HG02759 (cell line): Measurements from ENCODE around the gene IDUA.

Experiments used
- ATAC-seq: cut with Tn5 transposase; IDR thresholded peaks from one replicate; pipeline ENCODE4 v1.9.1; 2021; ENCODE audit warnings: mild to moderate bottlenecking, moderate library complexity; ENCODE audit not compliant: unreplicated experiment

The IDUA gene

DNA sequence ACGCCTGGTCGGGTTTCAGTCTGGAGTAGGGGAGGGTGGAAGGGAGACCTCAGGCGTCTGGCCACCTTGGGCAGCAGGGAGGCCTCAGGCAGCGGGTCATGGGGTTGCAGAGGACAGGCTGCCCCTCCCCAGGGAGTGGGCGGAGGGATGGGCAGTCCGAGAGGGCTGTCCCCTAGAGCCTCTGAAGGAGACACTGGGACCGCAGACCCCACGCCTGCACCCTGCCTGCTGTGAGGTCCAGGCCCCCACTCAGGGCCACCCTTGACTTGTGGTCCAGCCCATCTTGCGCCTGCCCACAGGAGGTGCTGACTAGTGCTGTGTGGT is 41.0 kb downstream of the IDUA start:
- ATAC-seq: no peak

GRCh38 chr4:1028574-1029220 is 41.9 kb downstream of the IDUA start:
- ATAC-seq: no peak

DNA sequence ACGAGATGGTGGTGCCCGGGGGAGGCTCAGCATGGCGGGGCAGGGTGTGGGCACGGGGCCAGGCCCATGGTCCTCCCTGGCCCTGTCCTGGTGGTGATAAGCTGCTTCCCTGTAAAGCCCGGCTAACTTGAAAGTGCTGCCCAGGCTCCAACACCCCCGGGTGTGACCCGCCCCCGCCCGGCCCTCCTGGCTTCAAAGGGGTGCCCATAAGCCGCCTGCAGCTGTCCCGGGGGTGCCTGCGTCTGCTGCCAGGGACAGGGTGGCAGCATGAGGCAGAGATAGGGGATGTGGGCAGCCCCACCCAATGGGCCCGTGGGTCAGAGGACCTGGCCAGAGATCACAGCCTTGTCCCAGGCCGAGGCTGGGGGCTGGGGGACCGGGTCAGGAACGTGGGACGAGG is 42.7 kb downstream of the IDUA start:
- no peak for ATAC-seq

DNA sequence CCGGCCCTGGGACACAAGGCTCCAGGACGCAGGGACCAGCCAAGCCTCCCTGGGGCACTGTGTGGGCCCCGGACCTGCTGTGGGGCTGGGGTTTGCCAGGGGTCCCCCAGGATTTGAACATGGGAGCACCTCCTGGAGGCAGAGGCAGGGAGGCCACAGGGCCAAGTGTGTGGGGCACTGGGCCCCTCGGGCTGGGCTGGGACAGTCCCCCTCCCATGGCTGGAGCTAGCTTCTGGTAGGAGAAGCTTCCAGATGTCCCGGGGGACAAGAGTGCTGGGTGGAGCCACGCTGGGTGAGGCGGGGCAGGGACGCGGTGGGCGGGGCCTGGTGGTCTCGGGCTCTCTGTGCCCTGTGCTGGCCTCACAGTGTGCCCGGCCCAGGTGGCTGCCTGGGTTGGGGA is 43.2 kb downstream of the IDUA start:
- no peak for ATAC-seq

- ATAC-seq: no peak
These were observed 43.7 kb downstream of the IDUA start for GRCh38 chr4:1030559-1030958.

GRCh38 chr4:1031346-1031745 is 44.5 kb downstream of the IDUA start:
- ATAC-seq: no peak

DNA sequence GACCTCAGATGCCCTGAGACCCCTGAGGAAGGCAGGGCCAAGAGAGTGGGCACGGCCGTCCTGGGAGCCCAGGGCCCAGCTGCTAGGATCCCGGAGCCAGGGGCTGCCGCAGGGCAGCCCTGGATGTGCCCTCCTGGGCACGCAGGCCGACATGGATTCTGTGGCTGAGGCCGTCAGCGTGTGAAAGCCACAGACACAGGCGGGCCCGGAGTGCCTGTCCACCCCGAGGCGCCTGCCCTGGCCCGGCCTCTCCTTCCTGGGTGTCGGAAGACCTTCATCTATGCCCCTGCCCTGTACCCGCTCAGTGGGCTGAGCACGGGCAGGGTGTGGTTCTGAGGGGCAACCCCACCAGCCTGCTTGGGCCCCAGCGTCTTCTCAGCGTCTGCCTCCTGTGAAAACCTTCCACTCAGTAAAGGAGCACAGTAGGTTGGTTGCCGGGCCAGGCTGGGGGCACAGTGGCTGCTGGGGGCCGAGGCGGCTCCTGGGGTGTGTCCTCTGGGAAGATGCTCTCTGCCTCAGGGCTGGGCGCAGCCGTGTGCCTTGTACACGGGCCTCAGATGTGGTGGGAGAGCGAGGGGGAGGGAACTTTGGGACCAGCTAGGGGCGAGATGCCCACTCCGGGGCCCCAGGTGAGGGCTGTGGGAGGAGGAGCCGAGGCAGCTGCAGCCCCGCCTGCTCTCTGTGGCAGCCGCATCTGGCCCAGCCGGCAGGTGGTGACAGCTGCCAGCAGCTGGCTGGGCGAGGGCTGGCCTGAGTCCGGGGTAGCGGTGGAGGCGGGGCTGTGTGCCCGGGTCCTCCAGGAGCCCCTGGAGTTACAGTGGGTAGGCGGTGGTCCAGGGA is 45.3 kb downstream of the IDUA start:
- no peak for ATAC-seq

- no peak for ATAC-seq
These were observed 46.0 kb downstream of the IDUA start for GRCh38 chr4:1032861-1033260.

DNA sequence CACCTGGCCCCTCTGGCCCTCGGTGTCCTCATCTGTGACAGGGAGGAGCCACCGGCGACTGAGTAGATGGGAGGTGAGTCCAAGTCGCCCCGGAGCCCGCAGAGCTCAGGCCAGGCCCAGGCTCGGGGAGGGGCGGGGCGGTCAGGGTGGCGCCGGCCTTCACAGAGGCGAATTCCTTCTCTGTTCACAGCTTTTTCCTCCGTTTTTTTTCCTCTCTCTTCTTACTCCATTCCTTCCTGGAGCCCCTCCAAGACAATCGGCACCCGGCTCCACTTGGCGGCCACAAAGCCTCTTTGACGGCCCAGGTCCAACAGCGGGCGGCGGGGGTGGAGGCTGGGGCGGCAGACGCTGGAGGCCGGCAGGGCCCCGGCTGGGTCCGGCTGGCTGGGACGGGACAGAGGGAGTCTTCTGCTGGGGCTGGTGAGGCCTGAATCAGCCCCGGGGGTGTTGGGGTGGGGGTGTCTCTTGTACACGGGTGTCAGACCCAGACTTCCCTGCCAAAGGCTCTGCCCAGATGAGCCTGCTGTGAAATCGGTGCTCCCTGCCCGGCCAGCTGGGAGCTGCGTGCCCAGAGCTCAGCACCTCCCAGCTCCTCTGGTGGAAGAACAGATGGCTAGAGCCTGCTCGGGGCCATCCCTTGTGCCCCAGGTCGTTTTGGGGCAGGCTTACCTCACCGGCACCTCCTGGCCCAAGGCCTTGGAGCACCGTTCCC is 47.2 kb downstream of the IDUA start:
- ATAC-seq: no peak

DNA sequence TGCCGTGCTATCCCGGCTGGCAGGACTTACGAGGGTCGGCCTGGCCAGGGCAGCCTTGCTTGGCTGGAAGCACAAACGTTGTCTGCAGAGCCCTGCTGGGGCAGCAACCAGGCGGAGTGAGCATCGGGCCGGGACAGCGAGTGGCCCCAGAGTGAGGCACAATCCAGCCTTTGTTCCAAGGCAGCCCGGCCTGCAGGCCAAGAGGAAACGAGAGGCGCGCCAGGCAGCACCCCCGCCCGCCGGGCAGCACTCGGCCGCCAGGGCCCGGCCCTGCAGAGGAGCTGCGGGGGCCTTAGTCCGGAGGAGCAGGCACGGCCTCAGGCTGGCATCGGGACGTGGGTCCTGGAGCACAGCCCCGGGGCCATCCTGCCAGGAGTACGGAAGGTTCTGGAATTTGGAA is 48.7 kb downstream of the IDUA start:
- no peak for ATAC-seq

- ATAC-seq: no peak
These were observed 49.3 kb downstream of the IDUA start for GRCh38 chr4:1036095-1036494.

DNA sequence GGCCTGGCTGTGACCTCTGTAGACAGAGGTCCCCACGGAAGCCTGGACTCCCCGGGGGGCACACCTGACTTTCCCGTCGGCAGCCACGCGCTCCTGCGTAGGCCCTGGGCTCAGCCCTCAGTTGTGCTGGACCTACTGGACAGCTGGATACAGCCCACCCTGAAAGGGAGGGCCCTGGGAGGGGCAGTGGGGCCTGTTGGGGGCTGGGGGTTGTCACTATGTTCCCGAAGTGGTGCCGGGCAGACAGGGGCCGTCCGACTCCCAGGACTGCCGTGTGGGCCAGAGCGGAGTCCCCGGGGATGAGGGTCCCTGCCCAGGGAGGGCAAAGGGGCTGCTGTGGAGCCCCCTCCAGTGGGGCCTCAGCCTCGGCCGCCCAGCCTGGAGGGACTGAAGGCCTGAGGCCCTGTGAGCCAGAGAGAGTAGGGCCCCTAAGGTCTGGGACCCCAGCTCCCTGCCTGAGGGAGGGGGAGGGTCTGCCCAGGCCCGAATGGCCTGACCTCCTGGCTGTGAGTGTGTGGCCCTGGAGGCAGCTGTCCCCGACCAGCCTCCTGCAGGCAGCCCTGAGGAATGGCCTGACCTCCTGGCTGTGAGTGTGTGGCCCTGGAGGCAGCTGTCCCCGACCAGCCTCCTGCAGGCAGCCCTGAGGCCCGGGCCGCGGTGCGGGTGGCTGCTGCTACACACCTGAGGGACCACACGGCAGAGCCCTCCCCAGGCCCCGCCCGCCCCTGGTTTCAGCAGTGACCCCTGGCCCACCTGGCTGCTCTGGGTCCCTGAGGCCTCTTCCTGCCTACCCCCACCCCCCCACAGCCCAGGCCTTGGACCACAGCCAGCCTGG is 50.3 kb downstream of the IDUA start:
- no peak for ATAC-seq

DNA sequence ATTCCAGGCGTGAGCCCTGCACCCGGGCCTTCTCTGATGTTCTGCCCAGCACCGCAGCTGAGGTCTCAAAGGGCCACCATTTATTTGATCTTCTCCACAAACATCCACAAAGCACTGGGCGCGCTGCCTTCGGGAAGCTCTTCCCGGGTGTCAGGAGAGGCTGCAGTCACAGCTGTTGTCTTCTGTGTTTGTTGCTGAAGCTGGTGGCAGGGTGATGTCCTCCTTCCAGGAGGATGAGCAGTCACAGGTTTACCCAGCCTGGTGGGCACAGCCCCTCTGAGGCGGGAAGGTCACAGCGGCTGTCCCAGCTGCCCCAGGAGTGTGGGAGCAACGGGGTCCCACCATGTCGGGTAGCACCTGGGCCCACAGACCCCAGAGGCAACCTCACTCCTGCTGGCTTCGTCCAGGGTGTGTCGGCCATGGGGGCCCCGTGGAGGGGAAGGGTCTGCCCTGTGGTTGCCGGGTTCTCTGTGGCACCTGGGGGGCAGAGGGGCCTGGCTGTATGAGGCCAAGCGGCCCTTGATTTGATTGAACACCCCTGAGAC is 52.2 kb downstream of the IDUA start:
- ATAC-seq: no peak

DNA sequence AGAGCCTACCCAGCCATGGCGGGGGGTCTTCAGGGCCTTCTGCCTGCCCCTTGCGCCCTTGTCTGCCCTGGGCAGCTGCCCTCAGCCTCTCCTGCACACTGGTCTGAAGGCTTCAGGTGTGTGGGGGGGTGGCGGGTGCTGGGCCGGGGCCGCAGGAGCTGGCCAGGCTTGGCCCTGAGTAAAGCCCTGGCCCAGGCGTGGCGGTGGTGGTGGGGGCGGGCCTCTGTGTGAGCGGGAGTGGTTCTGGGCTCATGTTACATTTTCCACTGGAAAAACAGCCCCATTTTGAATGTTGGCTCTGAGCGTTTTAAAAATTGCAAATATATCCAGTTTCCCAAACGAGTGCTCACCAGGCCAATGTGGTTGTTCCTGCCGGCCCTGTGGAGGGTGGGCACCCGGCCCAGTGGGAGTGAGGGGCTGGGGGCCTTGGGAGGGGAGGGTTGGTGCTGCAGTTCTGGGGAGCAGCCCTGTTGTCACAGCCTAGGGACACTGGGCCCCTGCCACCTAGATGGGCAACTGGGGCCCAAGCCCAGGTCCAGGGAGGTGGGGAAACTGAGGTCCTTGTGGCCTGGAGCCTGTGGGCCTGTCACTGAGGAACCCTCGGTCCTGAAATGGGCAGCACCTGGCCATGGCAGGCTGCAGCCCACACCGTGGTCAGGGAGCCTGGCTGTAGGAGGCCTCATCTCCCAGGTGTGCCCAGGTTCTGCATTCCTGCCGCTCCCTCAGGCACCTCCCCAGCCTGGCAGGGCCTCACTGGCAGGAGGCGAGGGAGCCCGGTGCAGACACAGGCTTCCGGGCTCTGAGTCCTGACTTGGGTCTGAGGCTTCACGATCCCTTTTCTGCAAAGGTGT is 52.9 kb downstream of the IDUA start:
- no peak for ATAC-seq

- no peak for ATAC-seq
These were observed 53.7 kb downstream of the IDUA start for GRCh38 chr4:1040344-1041146.

- ATAC-seq: no peak
These were observed 54.5 kb downstream of the IDUA start for GRCh38 chr4:1041147-1041935.

GRCh38 chr4:1041936-1042330 is 55.1 kb downstream of the IDUA start:
- no peak for ATAC-seq

DNA sequence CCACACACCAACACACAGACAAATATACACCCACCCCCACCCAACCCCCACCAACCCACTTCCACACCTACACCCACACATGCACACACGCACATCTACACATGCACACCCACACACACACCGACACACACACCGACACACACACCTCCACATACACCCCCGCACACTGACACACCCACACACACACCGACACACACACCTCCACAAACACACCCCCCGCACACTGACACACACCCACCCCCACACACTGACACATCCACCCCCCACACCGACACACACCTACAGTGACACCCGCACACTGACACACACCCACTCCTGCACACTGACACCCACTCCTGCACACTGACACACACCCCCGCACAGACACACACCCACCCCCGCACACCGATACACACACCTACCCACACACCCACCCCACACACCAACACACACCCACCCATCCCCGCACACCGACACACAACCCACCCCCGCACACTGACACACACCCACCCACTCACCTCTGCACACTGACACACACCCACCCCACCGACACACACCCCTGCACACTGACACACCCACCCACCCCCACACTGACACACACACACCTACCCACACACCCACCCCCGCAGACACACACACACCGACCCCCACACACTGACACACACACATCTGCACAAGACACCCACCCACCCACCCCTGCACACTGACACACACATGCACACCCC is 55.7 kb downstream of the IDUA start:
- ATAC-seq: no peak
